HG03521 (cell line): ENCODE measurements around the gene AQP6.
A peak's percentile ranks its signal among the peaks of the same experiment; 100 is the strongest.

Source experiments
- ATAC-seq: cut with Tn5 transposase; IDR thresholded peaks from one replicate; pipeline ENCODE4 v1.9.1; 2021; ENCODE audit warnings: mild to moderate bottlenecking, moderate library complexity; ENCODE audit not compliant: unreplicated experiment

The AQP6 gene

GRCh38 chr12:49955899-49956662, 16.7 kb upstream of the AQP6 start:
- no peak for ATAC-seq

- no peak for ATAC-seq
Measured at GRCh38 chr12:49956663-49957569, 15.8 kb upstream of the AQP6 start.

GRCh38 chr12:49957570-49957967, 15.2 kb upstream of the AQP6 start:
- no peak for ATAC-seq

DNA sequence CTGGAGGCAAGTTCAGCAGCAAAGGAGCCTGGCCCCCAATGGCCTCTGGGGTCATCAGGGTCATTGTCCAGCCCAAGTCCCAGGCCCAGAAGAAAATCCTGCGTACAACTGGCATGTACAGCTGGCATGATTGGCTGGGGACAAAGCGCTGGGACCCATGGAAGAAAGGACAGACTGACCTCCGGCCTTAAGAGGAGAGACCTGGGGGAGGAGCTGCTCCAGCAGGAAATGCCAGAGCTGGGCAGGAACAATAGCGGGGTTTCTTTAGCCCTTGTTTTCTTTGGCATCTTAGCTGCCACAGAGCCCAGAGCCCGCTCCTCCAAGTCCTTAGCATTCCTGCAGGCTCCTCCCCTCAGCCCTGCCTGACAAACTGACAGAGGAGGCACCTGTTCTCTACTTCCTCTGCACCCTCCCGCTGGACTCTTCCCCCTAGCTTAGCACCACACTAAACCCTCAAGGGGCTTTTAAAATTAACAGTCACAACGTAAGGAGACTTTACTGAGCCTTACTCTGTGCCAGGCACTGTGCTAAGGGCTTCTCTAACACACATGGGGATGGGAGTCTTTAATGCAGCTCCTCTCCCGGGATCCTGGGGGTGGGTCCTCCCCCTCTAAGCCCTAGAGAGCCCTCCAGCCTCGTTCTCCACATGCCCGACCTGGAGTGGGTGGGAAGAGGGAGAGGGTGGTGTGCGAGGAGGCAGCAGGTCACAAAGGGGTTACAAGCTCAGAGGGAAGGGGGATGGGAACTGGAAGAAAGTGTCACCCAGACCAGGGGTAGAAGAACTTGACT, 12.9 kb upstream of the AQP6 start:
- no peak for ATAC-seq

- no peak for ATAC-seq
Measured at GRCh38 chr12:49960474-49961110, 12.2 kb upstream of the AQP6 start.

- ATAC-seq, result no peak
Measured at GRCh38 chr12:49961111-49961922, 11.4 kb upstream of the AQP6 start, which contains the start of gene AQP5. AQP5 (plus strand) TSS chr12:49961872; CDS start chr12:49962018, 146 bp downstream.

DNA sequence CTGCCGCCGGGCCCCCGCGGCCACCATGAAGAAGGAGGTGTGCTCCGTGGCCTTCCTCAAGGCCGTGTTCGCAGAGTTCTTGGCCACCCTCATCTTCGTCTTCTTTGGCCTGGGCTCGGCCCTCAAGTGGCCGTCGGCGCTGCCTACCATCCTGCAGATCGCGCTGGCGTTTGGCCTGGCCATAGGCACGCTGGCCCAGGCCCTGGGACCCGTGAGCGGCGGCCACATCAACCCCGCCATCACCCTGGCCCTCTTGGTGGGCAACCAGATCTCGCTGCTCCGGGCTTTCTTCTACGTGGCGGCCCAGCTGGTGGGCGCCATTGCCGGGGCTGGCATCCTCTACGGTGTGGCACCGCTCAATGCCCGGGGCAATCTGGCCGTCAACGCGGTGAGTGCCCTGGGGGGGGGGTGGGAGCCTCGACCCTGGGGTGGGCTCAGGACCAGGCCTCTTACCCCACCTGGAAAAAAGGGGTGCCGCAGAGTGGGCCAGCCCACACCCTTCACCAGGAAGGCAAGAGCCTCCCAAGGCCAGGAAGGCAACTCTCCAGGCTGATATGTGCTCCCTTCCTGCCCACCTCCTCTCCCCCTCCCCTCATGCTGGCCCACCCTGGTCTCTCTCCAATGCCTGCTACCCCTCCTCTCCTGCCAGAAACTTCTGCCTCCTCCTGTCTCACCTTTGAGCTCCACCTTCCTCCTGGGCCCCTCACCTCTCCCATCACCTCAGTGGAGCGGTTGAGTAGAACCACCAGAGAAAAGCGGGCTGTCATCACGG, 10.6 kb upstream of the AQP6 start:
- ATAC-seq, result no peak

GRCh38 chr12:49962861-49963765, 9.6 kb upstream of the AQP6 start:
- ATAC-seq, result no peak

- ATAC-seq, result no peak
Measured at GRCh38 chr12:49963976-49964815, 8.6 kb upstream of the AQP6 start.

- ATAC-seq, result no peak
Measured at GRCh38 chr12:49964849-49965624, 7.7 kb upstream of the AQP6 start.

DNA sequence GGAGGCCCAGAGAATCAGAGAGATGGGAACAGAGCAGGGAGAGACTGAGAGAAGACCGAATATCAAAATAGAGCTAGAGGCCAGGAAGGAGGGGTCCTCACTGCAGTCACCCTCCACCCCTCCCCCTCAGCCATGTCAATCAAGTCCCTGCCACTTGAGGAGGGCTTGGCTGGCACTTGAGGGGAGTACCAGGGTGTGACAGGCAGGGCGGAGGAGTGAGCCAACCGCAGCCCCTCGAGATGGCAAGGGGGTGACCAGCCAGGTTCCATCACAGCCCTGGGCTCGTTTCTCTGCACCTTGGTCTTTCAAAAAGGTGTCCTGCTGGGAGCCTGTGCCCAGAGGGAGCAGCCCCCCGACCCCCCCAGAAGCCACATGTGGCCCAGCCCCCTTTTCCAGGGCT, 6.9 kb upstream of the AQP6 start:
- no peak for ATAC-seq

- ATAC-seq, result no peak
Measured at GRCh38 chr12:49966511-49967041, 6.2 kb upstream of the AQP6 start.

DNA sequence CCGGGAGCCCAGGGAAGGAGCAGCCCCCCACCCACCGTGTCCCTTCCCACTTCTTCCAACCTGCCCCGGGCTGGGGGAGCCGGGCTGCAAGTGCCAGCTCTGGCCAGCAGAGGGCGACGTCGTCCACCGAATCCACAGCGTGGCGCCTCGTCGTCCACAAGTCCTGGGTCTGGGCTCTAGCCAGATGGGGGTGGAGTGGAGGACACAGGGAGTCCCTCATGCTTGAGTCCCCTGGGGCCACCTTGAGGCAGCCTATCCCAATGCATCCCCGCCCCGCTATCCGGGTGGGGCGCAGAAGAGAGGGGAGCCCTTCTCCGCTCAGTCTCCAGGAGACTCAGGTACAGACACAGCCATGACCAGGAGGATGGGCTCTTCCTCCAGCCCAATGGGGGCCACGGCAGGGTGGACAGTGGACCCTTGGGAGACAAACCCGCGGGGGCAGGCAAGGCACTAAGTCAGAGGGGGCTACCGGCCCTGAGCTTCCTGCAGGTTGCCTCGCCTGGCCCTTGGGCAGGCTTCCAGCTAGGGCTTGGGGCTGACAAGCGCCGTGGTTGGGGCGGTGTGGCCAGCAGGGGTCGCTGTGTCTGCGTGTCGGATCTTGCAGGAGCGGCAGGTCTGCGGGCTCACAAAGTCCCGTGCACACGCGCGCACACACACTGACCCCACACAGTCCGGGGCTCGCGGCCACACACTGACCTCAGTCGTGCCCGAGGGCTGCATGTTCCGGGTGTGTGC, 5.5 kb upstream of the AQP6 start:
- ATAC-seq, result peak; percentile 48

DNA sequence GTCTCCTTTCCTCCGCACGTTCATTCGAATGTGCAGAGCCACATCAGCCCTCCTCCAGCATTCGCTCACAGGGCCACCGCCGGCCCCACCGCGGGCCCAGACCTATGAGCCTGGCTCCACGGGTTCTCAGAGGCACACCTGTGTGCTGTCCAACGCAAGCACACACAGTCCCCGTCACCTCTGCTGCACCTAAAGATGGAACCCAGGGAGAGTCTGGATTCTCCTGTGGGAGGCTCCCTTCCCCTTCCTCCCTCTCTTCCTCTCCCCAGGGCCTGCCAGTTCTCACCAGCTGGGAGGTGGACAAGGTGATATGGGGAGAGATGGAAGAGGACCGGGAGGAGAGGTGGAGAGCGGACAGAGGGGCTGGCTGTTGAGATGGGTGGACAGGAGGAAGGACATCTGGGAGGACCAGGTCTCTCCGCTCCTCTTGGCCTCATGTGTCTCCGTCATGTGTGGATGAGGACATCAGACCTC, 4.9 kb upstream of the AQP6 start:
- ATAC-seq, result no peak

DNA sequence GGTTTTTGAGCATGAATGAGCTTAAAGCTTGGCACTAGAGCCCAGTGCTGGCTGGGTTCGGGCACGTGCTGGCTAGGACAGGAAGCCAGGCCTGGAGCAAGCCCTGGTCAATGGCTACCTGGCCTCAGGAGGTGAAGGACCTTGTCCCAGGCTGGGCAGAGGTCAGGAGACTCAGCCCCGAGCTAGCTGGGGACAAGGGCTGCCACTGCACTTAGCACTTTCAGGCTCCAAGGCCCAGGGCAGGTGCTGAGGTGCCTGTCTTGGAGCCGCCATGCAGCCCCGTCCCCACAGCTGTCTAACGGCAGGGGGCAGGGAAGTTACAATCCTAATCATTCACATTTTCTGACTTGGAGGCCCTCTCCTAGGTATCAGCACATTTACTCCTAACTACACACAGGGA, 4.3 kb upstream of the AQP6 start:
- ATAC-seq, result no peak
